Measurements from ENCODE around the gene TMEM129. TPM values are rescaled to one million over a fixed set of nuclear protein-coding genes. Genes with fewer than 3 reads are reported as not detected.

TMEM129 gene
- total RNA-seq, result 24.1 TPM

- intact Hi-C loops (cut with DNase I), result no loop called here
- DNase-seq (ENCODE audit: low spot score), result peak; percentile 92
- ATAC-seq, result peak; percentile 94
Measured at GRCh38 chr4:1721003-1721665, at the start of gene TMEM129, which contains the start of gene TACC3. TMEM129 (minus strand) TSS chr4:1721323; CDS start chr4:1720837, 486 bp downstream. TACC3 (plus strand) TSS chr4:1721521; CDS start chr4:1723422, 1,901 bp downstream.

GRCh38 chr4:1770791-1771231 lies 49.7 kb upstream of the TMEM129 start:
- no peak for DNase-seq (ENCODE audit: low spot score)

GRCh38 chr4:1770245-1770644 lies 49.1 kb upstream of the TMEM129 start:
- no peak for ATAC-seq
- intact Hi-C loops (cut with DNase I), result no loop called here
- DNase-seq (ENCODE audit: low spot score), result no peak

More at GRCh38 chr4:1770791-1771231, 49.7 kb upstream of the TMEM129 start:
- intact Hi-C loops (cut with DNase I), result no loop called here
- no peak for ATAC-seq

- no peak for DNase-seq (ENCODE audit: low spot score)
- intact Hi-C loops (cut with DNase I), result no loop called here
- no peak for ATAC-seq
Measured at GRCh38 chr4:1769692-1770091, 48.6 kb upstream of the TMEM129 start.

GRCh38 chr4:1768367-1769034 lies 47.4 kb upstream of the TMEM129 start:
- ATAC-seq (no peak), DNase-seq (ENCODE audit: low spot score) (no peak)
- intact Hi-C loops (cut with DNase I), result no loop called here

GRCh38 chr4:1767770-1768366 lies 46.7 kb upstream of the TMEM129 start:
- intact Hi-C loops (cut with DNase I), result no loop called here
- ATAC-seq (no peak), DNase-seq (ENCODE audit: low spot score) (no peak)

GRCh38 chr4:1767061-1767769 lies 46.1 kb upstream of the TMEM129 start:
- ATAC-seq, result no peak
- intact Hi-C loops (cut with DNase I), result no loop called here
- DNase-seq (ENCODE audit: low spot score), result no peak

- DNase-seq (ENCODE audit: low spot score) (no peak), ATAC-seq (peak; percentile 7)
- intact Hi-C loops (cut with DNase I), result no loop called here
Measured at GRCh38 chr4:1766106-1767060, 45.3 kb upstream of the TMEM129 start.

- DNase-seq (ENCODE audit: low spot score) (no peak), ATAC-seq (no peak)
- intact Hi-C loops (cut with DNase I), result no loop called here
Measured at GRCh38 chr4:1765409-1766072, 44.4 kb upstream of the TMEM129 start.

- ATAC-seq, result no peak
- intact Hi-C loops (cut with DNase I), result no loop called here
Measured at GRCh38 chr4:1764670-1765069, 43.5 kb upstream of the TMEM129 start.

GRCh38 chr4:1763550-1764080 lies 42.5 kb upstream of the TMEM129 start:
- intact Hi-C loops (cut with DNase I), result no loop called here
- DNase-seq (ENCODE audit: low spot score) (no peak), ATAC-seq (peak; percentile 33)

More at GRCh38 chr4:1764670-1765069, 43.5 kb upstream of the TMEM129 start:
- no peak for DNase-seq (ENCODE audit: low spot score)

- ATAC-seq (no peak), DNase-seq (ENCODE audit: low spot score) (no peak)
- intact Hi-C loops (cut with DNase I), result no loop called here
Measured at GRCh38 chr4:1763070-1763549, 42.0 kb upstream of the TMEM129 start.

GRCh38 chr4:1762264-1763010 lies 41.3 kb upstream of the TMEM129 start:
- no peak for ATAC-seq
- intact Hi-C loops (cut with DNase I), result no loop called here

GRCh38 chr4:1761130-1761689 lies 40.1 kb upstream of the TMEM129 start:
- intact Hi-C loops (cut with DNase I), result no loop called here
- ATAC-seq (no peak), DNase-seq (ENCODE audit: low spot score) (no peak)

More at GRCh38 chr4:1762264-1763010, 41.3 kb upstream of the TMEM129 start:
- no peak for DNase-seq (ENCODE audit: low spot score)

GRCh38 chr4:1760521-1761071 lies 39.5 kb upstream of the TMEM129 start:
- ATAC-seq (peak; percentile 2), DNase-seq (ENCODE audit: low spot score) (no peak)
- intact Hi-C loops (cut with DNase I), result no loop called here

GRCh38 chr4:1759818-1760223 lies 38.7 kb upstream of the TMEM129 start:
- DNase-seq (ENCODE audit: low spot score), result no peak
- intact Hi-C loops (cut with DNase I), result no loop called here
- no peak for ATAC-seq
